Activated CD8-positive, alpha-beta T cell treated with anti-CD3 and anti-CD28 coated beads for 36 hours (primary cell): ENCODE measurements around the gene HBA1. TPM values are rescaled to one million over a fixed set of nuclear protein-coding genes. Genes with fewer than 3 reads are reported as not detected.
"Not testable (repeated sequence)": the region's sequence is repeated elsewhere in the genome, so short reads cannot be mapped to it uniquely, and the experiment has no call there.

Source experiments
- ATAC-seq: fragments of 200-7000 bp; cut with Tn5 transposase; one replicate; pipeline ENCODE4 v1.10.0; 2021; ENCODE audit warnings: mild to moderate bottlenecking, moderate library complexity
- CTCF ChIA-PET: fragments of 350-600 bp; sonication (Branson Sonifier 250); formaldehyde crosslinking; loops from one replicate; lab custom pipeline; 2021; ENCODE audit warnings: antibody characterized with exemption; lab: Charles Lee
- POLR2A ChIA-PET: fragments of 350-600 bp; sonication (Branson Sonifier 250); formaldehyde crosslinking; loops from one replicate; lab custom pipeline; 2021; ENCODE audit warnings: antibody characterized with exemption; lab: Charles Lee
- DNase-seq: peaks from one replicate; pipeline ENCODE4 v3.0.0-alpha.2; 2020
- H3K27ac Mint-ChIP-seq: one replicate; pipeline ENCODE4 v1.8.0; 2021; ENCODE audit warnings: mild to moderate bottlenecking, mixed read lengths
- H3K27me3 Mint-ChIP-seq: one replicate; pipeline ENCODE4 v1.8.0; 2021; ENCODE audit warnings: mixed read lengths
- H3K36me3 Mint-ChIP-seq: one replicate; pipeline ENCODE4 v1.8.0; 2021; ENCODE audit warnings: low read depth, mixed read lengths
- H3K4me1 Mint-ChIP-seq: one replicate; pipeline ENCODE4 v1.8.0; 2021; ENCODE audit warnings: low read depth, mixed read lengths
- H3K4me3 Mint-ChIP-seq: one replicate; pipeline ENCODE4 v1.8.0; 2021; ENCODE audit warnings: mild to moderate bottlenecking, moderate library complexity, mixed read lengths
- H3K9me3 Mint-ChIP-seq: one replicate; pipeline ENCODE4 v1.8.0; 2021; ENCODE audit warnings: mixed read lengths
- intact Hi-C: fragments of 100-400 bp; cut with micrococcal nuclease; formaldehyde crosslinking; loops from one replicate; pipeline ENCODE4 v1.10.0; 2022
- total RNA-seq, 2 experiments: library from RNA; stranded (reverse); gene quantifications; one replicate each; pipeline ENCODE4 v1.2.3, GENCODE V29; 2021
- TF ChIP-seq, protein P1 (sequence below): fragments of 200-600 bp; IDR thresholded peaks from one replicate; pipeline ENCODE4 v1.8.0; 2022; ENCODE audit warnings: antibody characterized with exemption, mild to moderate bottlenecking

HBA1 gene
- total RNA-seq, 2 experiments from 2014 or later: not detected

DNA sequence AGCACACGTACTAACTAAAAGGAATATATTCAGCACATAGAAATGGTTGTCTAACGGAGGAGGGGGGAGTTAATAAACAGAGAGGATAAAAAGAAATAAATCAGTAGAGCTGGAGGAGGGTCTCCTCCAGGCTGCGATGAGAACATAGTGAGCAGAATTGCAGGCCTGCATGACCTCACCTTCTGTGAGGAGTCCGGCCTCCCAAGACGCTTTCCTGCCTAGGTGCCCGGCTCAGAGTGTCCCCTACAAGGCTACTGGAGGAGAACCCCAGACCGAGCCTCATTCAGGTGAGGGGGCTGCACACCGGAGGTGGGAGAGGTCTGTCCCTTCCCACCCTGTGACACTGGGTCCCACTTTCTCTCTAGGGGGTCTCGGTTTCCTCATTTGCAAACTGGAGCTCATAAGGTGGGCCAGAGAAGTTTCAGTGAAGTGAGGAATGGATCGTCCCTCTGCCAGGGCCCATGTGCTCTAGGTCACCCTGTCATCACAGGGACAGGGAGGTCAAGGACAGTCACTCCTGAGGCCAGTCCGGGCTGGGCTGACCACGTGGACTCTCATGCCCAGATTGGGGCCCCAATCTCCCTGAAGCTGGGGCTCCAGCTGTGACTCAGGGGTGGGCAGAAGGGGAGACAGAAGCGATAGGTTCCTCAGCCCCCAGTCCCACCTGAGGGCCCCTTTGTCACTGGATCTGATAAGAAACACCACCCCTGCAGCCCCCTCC, 14.0 kb upstream of the HBA1 start:
- Mint-ChIP-seq H3K27me3 (peaks cover 42% of the 10 kb centered on the region), H3K36me3 (no peaks in the 10 kb centered on the region), H3K4me3 (no peak overlapping the region), H3K4me1 (peaks cover 5% of the 10 kb centered on the region), H3K9me3 (no peaks in the 10 kb centered on the region), H3K27ac (no peak overlapping the region)
- POLR2A ChIA-PET: interaction anchor here (0.9 kb wide), 1 partner anchor 20 kb away, joined by 4 read pairs; no protein-coding TSS in a partner anchor
- CTCF ChIA-PET: interaction anchor here (1.2 to 1.3 kb wide), 2 partner anchors 55 to 97 kb away, joined by 3 read pairs; no protein-coding TSS in a partner anchor
- no peak for DNase-seq
- TF ChIP-seq, protein P1, sequence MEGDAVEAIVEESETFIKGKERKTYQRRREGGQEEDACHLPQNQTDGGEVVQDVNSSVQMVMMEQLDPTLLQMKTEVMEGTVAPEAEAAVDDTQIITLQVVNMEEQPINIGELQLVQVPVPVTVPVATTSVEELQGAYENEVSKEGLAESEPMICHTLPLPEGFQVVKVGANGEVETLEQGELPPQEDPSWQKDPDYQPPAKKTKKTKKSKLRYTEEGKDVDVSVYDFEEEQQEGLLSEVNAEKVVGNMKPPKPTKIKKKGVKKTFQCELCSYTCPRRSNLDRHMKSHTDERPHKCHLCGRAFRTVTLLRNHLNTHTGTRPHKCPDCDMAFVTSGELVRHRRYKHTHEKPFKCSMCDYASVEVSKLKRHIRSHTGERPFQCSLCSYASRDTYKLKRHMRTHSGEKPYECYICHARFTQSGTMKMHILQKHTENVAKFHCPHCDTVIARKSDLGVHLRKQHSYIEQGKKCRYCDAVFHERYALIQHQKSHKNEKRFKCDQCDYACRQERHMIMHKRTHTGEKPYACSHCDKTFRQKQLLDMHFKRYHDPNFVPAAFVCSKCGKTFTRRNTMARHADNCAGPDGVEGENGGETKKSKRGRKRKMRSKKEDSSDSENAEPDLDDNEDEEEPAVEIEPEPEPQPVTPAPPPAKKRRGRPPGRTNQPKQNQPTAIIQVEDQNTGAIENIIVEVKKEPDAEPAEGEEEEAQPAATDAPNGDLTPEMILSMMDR: no peak
- ATAC-seq: no peak
- intact Hi-C loops: no loop called here

DNA sequence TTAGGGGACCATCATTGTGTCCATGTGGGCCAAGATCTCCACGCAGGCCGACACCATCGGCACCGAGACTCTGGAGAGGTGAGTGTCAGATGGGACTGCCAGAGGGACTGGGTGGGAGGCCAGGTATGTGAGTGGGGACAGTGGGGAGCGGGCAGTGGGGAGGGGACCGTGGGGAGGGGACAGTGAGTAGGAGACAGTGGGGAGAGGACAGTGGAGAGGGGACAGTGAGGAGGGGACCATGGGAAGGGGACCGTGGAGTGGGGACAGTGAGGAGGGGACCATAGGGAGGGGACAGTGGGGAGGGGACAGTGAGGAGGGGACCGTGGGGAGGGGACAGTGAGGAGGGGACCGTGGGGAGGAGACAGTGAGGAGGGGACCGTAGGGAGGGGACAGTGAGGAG, 13.3 kb upstream of the HBA1 start:
- CTCF ChIA-PET: interaction anchor here (1.2 to 1.3 kb wide), 2 partner anchors 56 to 98 kb away, joined by 3 read pairs; no protein-coding TSS in a partner anchor
- H3K27me3 Mint-ChIP-seq: peaks cover 43% of the 10 kb centered on the region
- DNase-seq, H3K4me3 Mint-ChIP-seq, H3K4me1 Mint-ChIP-seq, intact Hi-C loops, H3K36me3 Mint-ChIP-seq, ATAC-seq, H3K9me3 Mint-ChIP-seq, H3K27ac Mint-ChIP-seq, POLR2A ChIA-PET: not testable (repeated sequence)

DNA sequence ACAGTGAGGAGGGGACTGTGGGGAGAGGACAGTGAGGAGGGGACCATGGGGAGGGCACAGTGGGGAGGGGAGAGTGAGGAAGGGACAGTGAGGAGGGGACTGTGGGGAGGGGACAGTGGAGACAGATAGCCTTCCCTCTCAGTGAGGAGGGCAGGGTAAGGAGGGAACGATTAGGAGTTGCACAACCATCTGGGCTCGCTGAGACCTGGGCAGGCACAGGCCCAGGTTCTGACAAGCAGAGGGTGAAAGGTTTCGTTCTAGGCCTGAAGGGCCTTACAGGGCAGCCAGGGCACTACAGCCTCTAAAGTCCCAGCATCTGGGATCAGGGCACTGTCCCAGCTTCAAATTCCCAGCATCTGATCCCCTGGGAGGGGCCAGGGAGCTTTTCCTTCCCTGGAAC, 12.8 kb upstream of the HBA1 start:
- H3K36me3 Mint-ChIP-seq, H3K4me1 Mint-ChIP-seq, CTCF ChIA-PET, H3K27ac Mint-ChIP-seq, ATAC-seq, H3K9me3 Mint-ChIP-seq, intact Hi-C loops, H3K4me3 Mint-ChIP-seq, DNase-seq, POLR2A ChIA-PET: not testable (repeated sequence)
- peaks cover 46% of the 10 kb centered on the region for H3K27me3 Mint-ChIP-seq

- DNase-seq, H3K9me3 Mint-ChIP-seq, H3K4me1 Mint-ChIP-seq, POLR2A ChIA-PET, intact Hi-C loops, H3K4me3 Mint-ChIP-seq, H3K27ac Mint-ChIP-seq, H3K36me3 Mint-ChIP-seq: not testable (repeated sequence)
- ATAC-seq: peak; percentile 59
- peaks cover 46% of the 10 kb centered on the region for H3K27me3 Mint-ChIP-seq
- CTCF ChIA-PET: interaction anchor here (1.0 kb wide), 1 partner anchor 18 kb away, joined by 3 read pairs; no protein-coding TSS in a partner anchor
Measured at GRCh38 chr16:164134-164823, 12.2 kb upstream of the HBA1 start.

GRCh38 chr16:164827-165538, 11.5 kb upstream of the HBA1 start:
- H3K4me1 Mint-ChIP-seq: peaks cover 5% of the 10 kb centered on the region
- no peaks in the 10 kb centered on the region for H3K9me3 Mint-ChIP-seq
- no peak overlapping the region for H3K4me3 Mint-ChIP-seq
- peak; percentile 31 for ATAC-seq
- TF ChIP-seq, protein P1: no peak
- no peak for DNase-seq
- peaks cover 46% of the 10 kb centered on the region for H3K27me3 Mint-ChIP-seq
- intact Hi-C loops: no loop called here
- ChIA-PET CTCF (interaction anchor here (1.0 kb wide), 2 partner anchors 17 to 99 kb away, joined by 3 to 4 read pairs; no protein-coding TSS in a partner anchor), POLR2A (no interaction called here)
- no peak overlapping the region for H3K27ac Mint-ChIP-seq
- no peaks in the 10 kb centered on the region for H3K36me3 Mint-ChIP-seq
